Endothelial cell of umbilical vein (primary cell): ENCODE measurements around the gene MBNL2. TPM values are rescaled to one million over a fixed set of nuclear protein-coding genes. Genes with fewer than 3 reads are reported as not detected.

Source experiments
- BruUV-seq: library from RNA; stranded (reverse); fragments of 400-500 nt; replicated peaks from 2 replicates; lab custom pipeline; 2021; lab: Mats Ljungman, UMichigan
- CTCF ChIA-PET: fragments of 300-600, 350-600 bp; sonication (Branson Sonifier 250); formaldehyde crosslinking; loops from one replicate; lab custom pipeline; 2021; ENCODE audit warnings: antibody characterized with exemption, inconsistent platforms; lab: Charles Lee
- POLR2A ChIA-PET: fragments of 300-600, 350-600 bp; sonication (Branson Sonifier 250); formaldehyde crosslinking; loops from one replicate; lab custom pipeline; 2021; ENCODE audit warnings: antibody characterized with exemption, inconsistent platforms; lab: Charles Lee
- DNase-seq: peaks from one replicate; pipeline ENCODE4 v3.0.0-alpha.2; 2011; ENCODE audit warnings: low read depth, low spot score
- FAIRE-seq: peaks from 2 replicates; lab custom pipeline; 2011; peaks lifted over from hg19 to GRCh38; lab: Jason Lieb, UNC
- H2AFZ ChIP-seq: 2 replicates; pipeline ENCODE4 v1.6.0; 2012; ENCODE audit warnings: low read depth, low read length, control low read depth, inconsistent platforms
- H3K27ac ChIP-seq: 2 replicates; pipeline ENCODE4 v1.5.1; 2011; ENCODE audit warnings: low read depth, mild to moderate bottlenecking, control low read depth, low read length, moderate library complexity; ENCODE audit not compliant: insufficient read depth
- H3K27me3 ChIP-seq, 2 experiments: 2 replicates each; pipeline versions ENCODE4 v1.6.0 to v1.6.1; 2011; ENCODE audit warnings: low read length in 2 of 2, mixed read lengths in 1 of 2; ENCODE audit not compliant: control insufficient read depth in 2 of 2, insufficient read depth in 2 of 2
- H3K36me3 ChIP-seq, 2 experiments: 2 replicates in 1 of 2; 3 replicates in 1 of 2; pipeline ENCODE4 v1.5.1; 2011; ENCODE audit warnings: low read length in 2 of 2, mild to moderate bottlenecking in 1 of 2, moderate library complexity in 1 of 2; ENCODE audit not compliant: control insufficient read depth in 2 of 2, insufficient read depth in 2 of 2; ENCODE audit errors: extremely low read depth in 1 of 2
- H3K4me1 ChIP-seq: 3 replicates; pipeline ENCODE4 v1.5.1; 2011; ENCODE audit warnings: mild to moderate bottlenecking, low read length; ENCODE audit not compliant: control insufficient read depth, insufficient read depth; ENCODE audit errors: extremely low read depth
- H3K4me2 ChIP-seq: 2 replicates; pipeline ENCODE4 v1.6.1; 2011; ENCODE audit warnings: low read length, control low read depth, mixed read lengths; ENCODE audit not compliant: insufficient read depth
- H3K4me3 ChIP-seq, 3 experiments: fragments of 200-600 bp in 1 of 3; sonication (generic), shearing (Covaris generic) in 1 of 3; replicated peaks in 1 of 3; 2 replicates each; pipeline ENCODE4 v1.5.1; 2011 to 2016; ENCODE audit warnings: control low read depth in 3 of 3, low read length in 3 of 3, mild to moderate bottlenecking in 2 of 3, inconsistent platforms in 1 of 3, low read depth in 1 of 3, moderate library complexity in 1 of 3; ENCODE audit not compliant: insufficient read depth in 1 of 3
- H3K79me2 ChIP-seq: 2 replicates; pipeline ENCODE4 v1.6.0; 2012; ENCODE audit warnings: low read length, inconsistent platforms; ENCODE audit not compliant: control insufficient read depth, insufficient read depth
- H3K9ac ChIP-seq: replicated peaks from 2 replicates; pipeline ENCODE3; 2011; ENCODE audit warnings: low read length, control low read depth; ENCODE audit not compliant: insufficient read depth; ENCODE audit errors: extremely low read depth
- H3K9me1 ChIP-seq: replicated peaks from 3 replicates; pipeline ENCODE4 v1.6.0; 2011; ENCODE audit warnings: mild to moderate bottlenecking, low read length; ENCODE audit not compliant: control insufficient read depth, insufficient read depth; ENCODE audit errors: extremely low read depth
- H3K9me3 ChIP-seq: replicated peaks from 2 replicates; pipeline ENCODE4 v1.5.1; 2012; ENCODE audit warnings: low read length, inconsistent platforms; ENCODE audit not compliant: control insufficient read depth, insufficient read depth
- H4K20me1 ChIP-seq: replicated peaks from 2 replicates; pipeline ENCODE3; 2011; ENCODE audit warnings: mild to moderate bottlenecking, low read length; ENCODE audit not compliant: control insufficient read depth, insufficient read depth; ENCODE audit errors: extremely low read depth
- EZH2 ChIP-seq: IDR thresholded peaks from 2 replicates; pipeline ENCODE4 v1.6.1; 2012; ENCODE audit warnings: borderline replicate concordance, low read depth, mild to moderate bottlenecking, moderate library complexity, low read length, inconsistent platforms; ENCODE audit not compliant: severe bottlenecking
- GATA2 ChIP-seq: IDR thresholded peaks from 2 replicates; pipeline ENCODE4 v1.7.0; 2011; ENCODE audit warnings: low read depth, mild to moderate bottlenecking, moderate library complexity, mixed read lengths, low read length; ENCODE audit not compliant: insufficient read length, insufficient read depth
- JUN ChIP-seq: IDR thresholded peaks from 2 replicates; pipeline ENCODE4 v1.6.1; 2011; ENCODE audit warnings: borderline replicate concordance, low read depth; ENCODE audit not compliant: insufficient read length, insufficient read depth
- MAX ChIP-seq: IDR thresholded peaks from 2 replicates; pipeline ENCODE4 v1.6.1; 2011; ENCODE audit not compliant: insufficient read depth, insufficient read length
- MYC ChIP-seq: IDR thresholded peaks from one replicate; pipeline ENCODE4 v1.6.1; 2011; ENCODE audit warnings: mild to moderate bottlenecking, low read depth, low read length
- POLR2A ChIP-seq: IDR thresholded peaks from 2 replicates; pipeline ENCODE4 v1.6.1; 2012; ENCODE audit warnings: low read depth, mild to moderate bottlenecking, control low read depth, low read length
- POLR2AphosphoS5 ChIP-seq: IDR thresholded peaks from 2 replicates; pipeline ENCODE4 v1.6.1; 2012; ENCODE audit warnings: low read depth, mild to moderate bottlenecking, control low read depth, low read length, moderate library complexity; ENCODE audit not compliant: insufficient read depth
- dilution Hi-C: fragments of 300-500 bp; cut with MboI; formaldehyde crosslinking; loops from one replicate; pipeline ENCODE4 v1.15.0; 2019; ENCODE audit warnings: low sequenced_read_pairs; ENCODE audit not compliant: extremely low pct_ligation_motif_present
- intact Hi-C: fragments of 100-400 bp; cut with micrococcal nuclease; formaldehyde crosslinking; loops from one replicate; pipeline ENCODE4 v1.10.0; 2022
- polyA plus RNA-seq, 4 experiments: library from polyadenylated mRNA; depleted of rRNA in 3 of 4; stranded (reverse) in 3 of 4; unstranded in 1 of 4; fragments of >200 nt; gene quantifications; 2 replicates each; pipeline versions ENCODE4 v1.2.1 to v1.2.3, GENCODE V29; 2011 to 2012; ENCODE audit warnings: missing spikeins in 1 of 4
- total RNA-seq: library from RNA; stranded (reverse); gene quantifications from 2 replicates; pipeline ENCODE4 v1.2.3, GENCODE V29; 2021

Gene MBNL2
- total and polyA plus RNA-seq, 2 donors (not counting 3 experiments of a cell fraction or from before 2014, with no cell fraction given), result 32.9 to 76.5 TPM

- Histone ChIP-seq H3K9me3 (no peaks in the 10 kb centered on the region), H3K27ac (no peak overlapping the region), H3K36me3 (peaks cover 12 to 19% of the 10 kb centered on the region in 2 experiments), H4K20me1 (peaks cover 4% of the 10 kb centered on the region), H3K4me2 (no peak overlapping the region), H3K4me1 (no peaks in the 10 kb centered on the region), H2AFZ (no peak overlapping the region), H3K27me3 (no peaks in the 10 kb centered on the region), H3K4me3 (no peak overlapping the region), H3K79me2 (peaks cover 2% of the 10 kb centered on the region), H3K9ac (no peak overlapping the region), H3K9me1 (no peaks in the 10 kb centered on the region)
- DNase-seq (no peak), FAIRE-seq (no peak)
- POLR2A ChIA-PET, result interaction anchor here (1.5 kb wide), 1 partner anchor 45 kb away, joined by 3 read pairs; no protein-coding TSS in a partner anchor
- TF ChIP-seq MYC (no peak), GATA2 (no peak), POLR2AphosphoS5 (no peak), JUN (no peak), MAX (no peak)
- CTCF ChIA-PET, result interaction anchor here (0.9 kb wide), 1 partner anchor 9 kb away, joined by 3 read pairs; no protein-coding TSS in a partner anchor
- dilution Hi-C loops (no loop called here), intact Hi-C loops (no loop called here)
- BruUV-seq, result no TSS peak
Measured at GRCh38 chr13:97387890-97388289, 165.8 kb downstream of the MBNL2 start.

- H3K4me3 ChIP-seq, result no peak overlapping the region
- H3K79me2 ChIP-seq, result peaks cover 2% of the 10 kb centered on the region
- H3K9me3 ChIP-seq, result no peaks in the 10 kb centered on the region
- no peak for FAIRE-seq
- no peak for DNase-seq
- ChIA-PET POLR2A (interaction anchor here (1.5 kb wide), 1 partner anchor 45 kb away, joined by 3 read pairs; no protein-coding TSS in a partner anchor), CTCF (no interaction called here)
- intact Hi-C loops, result no loop called here
- dilution Hi-C loops, result no loop called here
- peaks cover 4% of the 10 kb centered on the region for H4K20me1 ChIP-seq
- H3K9ac ChIP-seq, result no peak overlapping the region
- no peaks in the 10 kb centered on the region for H3K9me1 ChIP-seq
- no TSS peak for BruUV-seq
- H2AFZ ChIP-seq, result no peak overlapping the region
- no peaks in the 10 kb centered on the region for H3K4me1 ChIP-seq
- no peaks in the 10 kb centered on the region for H3K27me3 ChIP-seq
- no peak for TF ChIP-seq MYC
- TF ChIP-seq POLR2A, result no peak
- TF ChIP-seq EZH2, result no peak
- TF ChIP-seq POLR2AphosphoS5, result no peak
- TF ChIP-seq MAX, result no peak
- no peak overlapping the region for H3K27ac ChIP-seq
- no peak overlapping the region for H3K4me2 ChIP-seq
- H3K36me3 ChIP-seq, result peaks cover 10 to 19% of the 10 kb centered on the region in 2 experiments
Measured at GRCh38 chr13:97388373-97388772, 166.2 kb downstream of the MBNL2 start.
